Fibroblast of peridontal ligament (primary cell): ENCODE results near the gene MRPL27.

Experiments used
- DNase-seq: peaks from one replicate; pipeline ENCODE4 v3.0.0-alpha.2; 2010; ENCODE audit errors: extremely low read depth

The MRPL27 gene

GRCh38 chr17:50346313-50347116 lies 26.5 kb downstream of the MRPL27 start:
- no peak for DNase-seq

- peak; percentile 66 for DNase-seq
These were observed 27.3 kb downstream of the MRPL27 start, which contains the start of gene XYLT2 for GRCh38 chr17:50345432-50346312. Gene XYLT2, plus strand, starts transcription at chr17:50346126. Its CDS starts 15 bp downstream, at chr17:50346141.

GRCh38 chr17:50344731-50345365 lies 28.1 kb downstream of the MRPL27 start:
- no peak for DNase-seq

DNA sequence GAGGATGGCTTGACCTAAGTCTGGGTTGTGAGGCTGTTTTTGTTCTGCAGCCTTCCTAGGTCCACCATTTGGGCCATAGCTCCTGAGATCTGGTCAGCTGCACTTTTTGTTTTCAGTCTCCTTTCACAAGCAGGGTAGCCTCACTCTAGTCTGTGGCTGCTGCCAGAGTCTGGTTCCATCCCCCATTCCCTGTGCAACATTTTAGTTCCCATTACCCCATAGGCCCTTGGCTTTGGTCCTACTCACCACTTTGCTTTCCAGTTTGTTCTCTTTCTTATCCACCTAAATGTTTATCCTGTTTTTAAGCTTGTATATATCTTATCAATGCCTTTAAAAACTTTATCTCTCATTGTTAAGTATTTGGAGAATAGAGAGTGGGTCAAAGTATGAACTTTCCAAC lies 33.6 kb downstream of the MRPL27 start:
- DNase-seq, result no peak

DNA sequence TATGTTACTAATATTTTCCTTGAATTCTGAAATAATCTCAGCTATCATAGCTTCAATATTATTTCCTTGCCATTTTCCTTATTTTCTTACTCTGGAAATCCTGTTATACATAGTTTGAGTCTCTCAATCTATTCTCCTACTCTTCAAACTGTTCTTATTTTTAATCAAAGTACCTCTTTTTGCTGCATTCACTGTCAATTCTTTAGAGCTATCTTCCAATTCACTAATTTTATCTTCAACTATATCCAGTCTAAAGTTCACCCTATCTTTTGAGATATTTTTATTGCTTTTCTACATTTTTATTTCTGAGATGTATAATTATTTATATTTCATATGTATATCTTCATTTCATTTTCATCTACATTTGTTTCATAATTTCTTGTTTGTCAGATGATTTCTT lies 34.3 kb downstream of the MRPL27 start:
- no peak for DNase-seq

- DNase-seq, result no peak
These were observed 35.0 kb downstream of the MRPL27 start for GRCh38 chr17:50337956-50338355.

- DNase-seq, result peak; percentile 43
These were observed 39.5 kb downstream of the MRPL27 start for GRCh38 chr17:50333291-50334057.

GRCh38 chr17:50332196-50332595 lies 40.8 kb downstream of the MRPL27 start:
- DNase-seq, result no peak

DNA sequence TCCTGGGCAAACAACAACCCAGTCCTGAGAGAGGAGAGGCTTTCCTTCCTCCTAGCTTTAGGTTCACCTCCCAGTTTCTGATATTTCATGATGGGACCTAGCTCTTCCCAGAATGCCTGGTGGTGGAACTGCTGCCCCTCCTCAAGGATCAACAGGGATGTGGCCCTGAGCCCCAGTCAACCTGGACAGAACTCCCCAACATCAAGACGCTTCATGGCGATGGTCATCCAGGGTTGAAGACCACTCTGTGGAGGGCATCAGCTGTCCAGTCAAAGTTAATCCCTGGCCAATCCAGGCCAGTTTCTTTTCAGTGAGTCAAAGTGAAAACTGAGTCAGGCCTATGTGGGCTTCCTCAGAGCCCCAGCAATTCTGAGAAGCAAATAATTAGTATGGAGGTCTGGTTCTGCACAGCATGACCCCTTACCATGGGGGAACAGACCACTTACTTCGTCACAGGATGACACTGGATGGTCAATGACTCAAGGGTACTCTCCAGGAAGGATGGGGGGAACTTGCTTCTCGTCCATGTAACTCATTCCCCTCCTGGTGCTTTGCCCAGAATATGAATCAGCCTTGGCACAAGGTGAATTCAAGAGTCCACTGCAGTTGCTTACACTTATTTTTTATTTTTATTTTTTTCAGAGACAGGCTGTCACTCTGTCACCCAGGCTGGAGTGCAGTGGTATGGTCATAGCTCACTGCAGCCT lies 41.7 kb downstream of the MRPL27 start:
- DNase-seq, result peak; percentile 94

DNA sequence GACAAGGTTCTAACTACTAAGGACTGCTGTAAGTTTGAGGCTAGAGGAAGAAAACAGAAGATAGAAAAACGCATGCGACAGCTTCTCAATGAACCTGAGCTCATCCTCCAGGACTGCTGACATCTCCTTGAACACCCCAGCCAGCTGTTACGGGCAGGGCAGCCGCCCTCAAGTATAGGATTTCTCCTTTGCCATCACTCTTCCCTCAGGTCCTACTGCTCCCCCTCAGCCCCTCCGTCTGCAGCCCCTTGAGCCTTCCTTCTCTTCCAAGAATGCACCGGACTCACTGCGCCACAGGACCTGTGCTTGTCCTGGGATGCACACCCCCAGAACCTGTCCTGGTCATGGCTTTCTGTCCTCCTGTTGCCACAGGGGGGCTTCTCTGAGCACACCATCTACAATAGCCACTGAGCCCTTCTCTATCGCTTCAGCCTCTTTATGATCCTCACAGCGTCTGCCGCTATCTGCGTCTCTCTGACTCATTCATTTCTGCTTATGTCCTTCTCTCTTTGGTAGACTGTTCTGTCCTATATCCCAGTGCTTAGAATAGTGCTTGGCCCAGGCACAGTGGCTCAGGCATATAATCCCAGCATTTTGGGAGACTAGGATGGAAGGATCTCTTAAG lies 42.7 kb downstream of the MRPL27 start:
- no peak for DNase-seq

DNA sequence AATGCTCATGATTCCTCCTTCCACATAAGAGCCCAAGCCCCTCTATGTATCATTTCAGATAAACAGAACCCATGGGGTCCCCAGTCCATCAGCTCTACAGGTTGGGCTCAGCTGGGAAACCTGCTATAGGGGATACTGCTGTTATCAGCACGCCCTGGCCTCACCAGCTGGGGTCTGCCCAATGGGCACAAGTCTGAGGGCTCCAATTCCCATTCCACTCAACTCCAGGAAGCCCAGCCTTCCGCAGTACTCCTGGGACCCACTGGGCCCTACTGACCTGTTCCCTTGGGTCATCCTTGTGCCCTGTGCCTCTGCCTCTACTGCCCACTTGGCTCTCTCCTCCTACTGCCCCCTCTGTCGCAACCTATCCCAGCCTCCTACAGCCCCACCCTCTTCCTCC lies 43.3 kb downstream of the MRPL27 start:
- DNase-seq, result no peak

GRCh38 chr17:50328363-50329325 lies 44.3 kb downstream of the MRPL27 start:
- DNase-seq, result no peak

DNA sequence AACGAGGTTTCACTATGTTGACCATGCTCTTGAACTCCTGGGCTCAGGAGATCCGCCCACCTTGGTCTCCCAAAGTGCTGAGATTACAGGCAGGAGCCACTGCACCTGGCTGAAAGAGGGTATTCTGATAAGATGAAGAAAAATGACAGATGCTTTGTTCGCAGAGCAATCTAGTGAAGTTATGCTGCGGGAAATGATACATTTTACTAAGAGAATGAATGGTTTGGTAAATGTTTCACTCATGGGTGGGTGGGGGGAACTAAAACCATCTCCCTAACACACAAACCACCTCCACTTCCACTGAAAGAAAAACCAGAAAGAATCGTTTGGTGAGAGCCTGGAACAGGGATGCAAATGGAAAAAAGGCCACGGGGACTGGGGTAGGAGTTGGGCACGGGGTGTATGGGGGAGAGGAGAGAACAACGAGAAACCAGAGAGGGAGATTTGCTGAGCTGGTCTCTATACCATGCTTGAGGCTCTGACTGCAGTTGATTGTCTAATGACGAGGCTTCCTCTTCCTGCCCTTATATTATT lies 46.1 kb downstream of the MRPL27 start:
- no peak for DNase-seq

- DNase-seq, result no peak
These were observed 47.1 kb downstream of the MRPL27 start for GRCh38 chr17:50325906-50326305.

DNA sequence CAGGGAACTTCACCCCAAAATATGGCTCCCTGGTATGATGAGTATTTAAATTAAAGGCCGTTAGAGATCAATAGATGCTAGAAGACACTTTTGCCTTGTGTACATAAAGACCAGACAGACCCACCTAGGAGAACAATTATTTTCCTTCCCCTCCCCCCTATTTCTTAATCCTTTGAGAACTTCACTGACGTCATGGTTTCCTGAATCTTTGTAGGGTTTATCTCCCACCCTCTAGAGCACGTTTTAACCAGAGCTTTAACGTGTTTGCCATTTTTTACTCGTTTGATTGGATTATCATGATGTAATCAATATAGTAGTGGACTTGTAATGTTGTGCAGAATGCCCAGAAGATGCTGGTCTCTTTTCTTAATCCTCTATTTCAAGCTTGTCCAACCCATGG lies 49.9 kb downstream of the MRPL27 start:
- no peak for DNase-seq

DNA sequence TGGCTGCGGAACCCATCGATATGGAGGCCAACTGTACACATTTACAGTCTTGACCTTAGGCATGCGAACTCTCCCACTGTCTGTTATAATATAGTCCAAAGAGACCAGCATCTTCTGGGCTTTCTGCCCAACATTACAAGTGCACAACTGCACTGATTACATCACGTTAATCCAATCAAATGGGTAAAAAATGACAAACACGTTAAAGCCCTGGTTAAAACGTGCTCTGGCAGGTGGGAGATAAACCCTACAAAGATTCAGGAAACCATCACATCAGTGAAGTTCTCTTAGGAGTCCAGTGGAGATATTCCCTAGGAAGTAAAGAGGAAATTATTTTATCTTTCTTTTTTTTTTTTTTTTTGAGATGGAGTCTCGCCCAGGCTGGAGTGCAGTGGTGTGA lies 50.7 kb downstream of the MRPL27 start:
- no peak for DNase-seq

DNA sequence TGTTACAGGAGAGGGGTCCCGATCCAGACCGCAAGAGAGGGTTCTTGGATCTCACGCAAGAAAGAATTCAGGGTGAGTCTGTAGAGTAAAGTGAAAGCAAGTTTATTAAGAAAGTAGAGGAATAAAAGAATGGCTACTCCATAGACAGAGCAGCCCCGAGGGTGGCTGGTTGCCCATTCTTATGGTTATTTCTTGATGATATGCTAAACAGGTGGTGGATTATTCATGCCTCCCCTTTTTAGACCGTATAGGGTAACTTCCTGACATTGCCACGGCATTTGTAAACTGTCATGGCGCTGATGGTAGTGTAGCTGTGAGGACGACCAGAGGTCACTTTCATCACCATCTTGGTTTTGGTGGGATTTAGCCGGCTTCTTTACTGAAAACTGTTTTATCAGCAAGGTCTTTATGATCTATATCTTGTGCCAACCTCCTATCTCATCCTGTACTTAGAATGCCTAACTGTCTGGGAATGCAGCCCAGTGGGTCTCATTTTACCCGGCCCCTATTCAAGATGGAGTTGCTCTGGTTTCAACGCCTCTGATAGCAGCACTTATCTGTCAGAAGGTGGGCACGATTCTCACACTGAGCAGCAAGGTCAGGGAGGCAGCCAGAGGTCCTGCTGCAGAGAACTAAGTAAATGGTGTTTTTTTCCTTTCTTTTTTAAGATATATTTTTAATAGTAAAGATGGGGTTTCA lies 53.5 kb downstream of the MRPL27 start:
- no peak for DNase-seq

DNA sequence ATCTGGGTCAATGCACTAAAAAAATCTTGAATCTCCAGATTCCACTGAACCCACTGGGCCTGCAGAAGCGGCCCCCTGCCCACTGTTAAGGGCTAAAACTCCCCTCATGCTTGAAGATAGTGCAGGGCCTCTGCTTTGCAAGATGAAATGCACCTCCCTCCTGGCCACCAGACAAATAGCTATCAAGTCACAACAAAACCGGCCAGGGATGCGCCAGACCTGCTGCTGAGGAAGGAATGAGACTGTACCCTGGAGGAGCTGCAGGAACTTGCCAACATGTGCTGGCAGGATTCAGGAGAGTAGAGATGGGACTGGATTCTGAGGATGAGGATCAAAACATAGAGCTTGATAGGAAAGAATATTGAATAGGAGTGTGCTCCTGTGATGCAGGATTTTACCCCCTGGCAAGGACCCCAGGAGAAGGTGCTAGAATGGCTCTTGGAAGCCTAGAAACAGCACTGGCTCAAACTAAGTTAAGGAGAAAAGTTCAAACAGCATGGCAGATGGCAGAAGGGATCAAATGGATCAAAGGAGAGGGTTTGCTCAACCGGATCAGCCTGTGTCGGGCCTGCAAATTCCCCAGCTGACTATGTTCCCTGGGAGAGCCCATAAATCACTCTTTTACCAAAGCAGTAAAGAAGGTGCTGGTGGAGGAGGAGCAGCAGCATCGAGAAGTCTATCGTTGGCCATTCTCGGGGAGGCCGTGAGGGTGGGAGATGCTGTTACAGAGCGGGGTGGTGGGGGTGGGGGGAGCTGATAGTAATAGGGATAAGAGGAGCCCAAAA lies 54.3 kb downstream of the MRPL27 start:
- no peak for DNase-seq
